Measurements from ENCODE around the gene EFHC1.

EFHC1 gene

GRCh38 chr6:52389264-52389625 lies 30.9 kb upstream of the EFHC1 start:
- 100% methylated on average over 1 of the region's 1 CpG for WGBS (ENCODE audit: insufficient coverage)
- Histone ChIP-seq H3K27me3 (replicated peaks in 2 of 5; ENCODE audit: control insufficient read depth in 4 of 5, insufficient read depth in 5 of 5, low read length in 4 of 5) (no peaks in the 10 kb centered on the region), H3K27ac (ENCODE audit: insufficient read depth in 1 of 2, low read depth in 1 of 2, low read length in 2 of 2, poor library complexity in 1 of 2, severe bottlenecking in 2 of 2) (peak overlapping the region; percentile 70 to 81), H3K9me3 (ENCODE audit: control extremely low read depth in 1 of 5, control insufficient read depth in 4 of 5, insufficient read depth in 2 of 5, low read depth in 1 of 5, low read length in 4 of 5) (no peaks in the 10 kb centered on the region), H3K36me3 (ENCODE audit: control insufficient read depth in 4 of 4, insufficient read depth in 4 of 4, low read length in 3 of 4) (no peaks in the 10 kb centered on the region), H3K4me3 (ENCODE audit: control insufficient read depth in 1 of 7, extremely low read depth in 1 of 7, insufficient read depth in 4 of 7, low read depth in 2 of 7, low read length in 6 of 7) (peak overlapping the region in 1 of 7 experiments; percentile 59), H3K4me1 (ENCODE audit: control extremely low read depth in 1 of 4, control insufficient read depth in 4 of 4, insufficient read depth in 4 of 4, low read length in 3 of 4) (peaks cover 13 to 35% (median 27%) of the 10 kb centered on the region in 4 experiments)
- no peak for DNase-seq
- ChIA-PET POLR2A (no interaction called here), CTCF (interaction anchor here (0.6 to 7.0 kb wide), 20 partner anchors 8 to 276 kb away, joined by 3 to 131 read pairs (median 8); partner anchors contain the start of gene MCM3)

DNA sequence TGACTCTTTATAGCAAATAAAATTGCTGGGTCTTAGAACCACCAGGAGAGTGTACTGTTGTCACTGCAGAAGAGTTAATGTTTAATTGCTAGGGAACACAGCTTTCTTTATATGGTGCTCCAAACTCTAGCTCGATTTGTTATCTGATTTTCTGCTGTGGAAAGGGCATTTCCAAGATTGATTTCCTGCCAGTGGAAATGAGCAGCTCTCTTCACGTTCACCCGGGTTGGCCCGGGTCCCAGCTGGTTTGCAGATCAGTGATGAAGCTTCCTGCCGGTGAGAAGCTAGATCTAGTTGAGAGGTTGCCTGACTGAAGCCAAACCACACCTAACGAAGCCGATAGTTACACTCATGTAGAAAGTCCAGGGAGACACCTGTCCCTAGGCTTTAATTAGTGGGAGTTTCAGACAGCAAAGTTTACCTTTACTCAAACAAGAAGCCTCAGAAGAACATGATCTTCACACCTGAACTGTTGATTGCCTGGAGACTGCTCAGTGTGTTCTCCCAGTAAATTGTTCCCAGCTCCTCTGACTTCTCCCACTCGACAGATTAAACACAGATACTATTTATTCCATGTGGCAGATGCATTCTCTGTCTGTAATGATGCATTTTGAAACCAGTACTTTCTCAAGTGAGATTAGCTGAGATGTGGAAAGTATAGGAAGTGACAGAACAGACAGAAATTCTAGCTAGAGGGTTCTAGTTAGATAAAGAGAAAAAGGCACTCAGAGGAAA lies 30.3 kb upstream of the EFHC1 start:
- H3K4me3 ChIP-seq (ENCODE audit: control insufficient read depth in 1 of 7, extremely low read depth in 1 of 7, insufficient read depth in 4 of 7, low read depth in 2 of 7, low read length in 6 of 7), result peak overlapping the region in 5 of 7 experiments; percentile 30 to 59 (median 46)
- WGBS (ENCODE audit: insufficient coverage), result 0% methylated on average over 1 of the region's 8 CpGs
- H3K36me3 ChIP-seq (ENCODE audit: control insufficient read depth in 4 of 4, insufficient read depth in 4 of 4, low read length in 3 of 4), result no peaks in the 10 kb centered on the region
- no peaks in the 10 kb centered on the region for H3K27me3 ChIP-seq (replicated peaks in 2 of 5; ENCODE audit: control insufficient read depth in 4 of 5, insufficient read depth in 5 of 5, low read length in 4 of 5)
- H3K4me1 ChIP-seq (ENCODE audit: control extremely low read depth in 1 of 4, control insufficient read depth in 4 of 4, insufficient read depth in 4 of 4, low read length in 3 of 4), result peaks cover 13 to 35% (median 27%) of the 10 kb centered on the region in 4 experiments
- H3K9me3 ChIP-seq (ENCODE audit: control extremely low read depth in 1 of 5, control insufficient read depth in 4 of 5, insufficient read depth in 2 of 5, low read depth in 1 of 5, low read length in 4 of 5), result no peaks in the 10 kb centered on the region
- peak overlapping the region; percentile 70 to 81 for H3K27ac ChIP-seq (ENCODE audit: insufficient read depth in 1 of 2, low read depth in 1 of 2, low read length in 2 of 2, poor library complexity in 1 of 2, severe bottlenecking in 2 of 2)
- peak; percentile 52 to 79 (median 70) for DNase-seq
- POLR2A ChIA-PET, result interaction anchor here (0.5 kb wide), 1 partner anchor 39 kb away, joined by 3 read pairs; no protein-coding TSS in a partner anchor
- CTCF ChIA-PET, result interaction anchor here (0.6 to 7.0 kb wide), 26 partner anchors 8 to 290 kb away, joined by 3 to 131 read pairs (median 6); partner anchors contain the start of genes MCM3 and PAQR8

DNA sequence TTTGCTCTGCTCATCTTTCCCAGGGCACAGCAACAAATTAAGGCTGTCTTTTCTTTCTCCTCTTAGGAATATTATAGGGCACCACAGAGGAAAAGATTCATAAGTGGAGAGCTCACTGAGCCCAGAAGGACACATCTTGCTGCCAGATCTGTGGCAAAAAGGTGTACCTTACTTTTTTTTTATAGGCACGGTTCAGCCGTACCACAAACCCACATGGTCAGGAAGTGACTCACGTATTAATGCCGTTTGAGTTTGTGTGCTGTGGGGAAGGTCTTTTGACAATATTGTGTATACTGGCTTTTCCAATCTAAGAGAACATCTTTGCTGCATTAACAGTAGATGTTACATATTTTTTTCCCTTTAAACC lies 29.8 kb upstream of the EFHC1 start:
- Histone ChIP-seq H3K9me3 (ENCODE audit: control extremely low read depth in 1 of 5, control insufficient read depth in 4 of 5, insufficient read depth in 2 of 5, low read depth in 1 of 5, low read length in 4 of 5) (no peaks in the 10 kb centered on the region), H3K4me3 (ENCODE audit: control insufficient read depth in 1 of 7, extremely low read depth in 1 of 7, insufficient read depth in 4 of 7, low read depth in 2 of 7, low read length in 6 of 7) (peak overlapping the region in 6 of 7 experiments; percentile 13 to 59 (median 38)), H3K27me3 (replicated peaks in 2 of 5; ENCODE audit: control insufficient read depth in 4 of 5, insufficient read depth in 5 of 5, low read length in 4 of 5) (no peaks in the 10 kb centered on the region), H3K4me1 (ENCODE audit: control extremely low read depth in 1 of 4, control insufficient read depth in 4 of 4, insufficient read depth in 4 of 4, low read length in 3 of 4) (peaks cover 13 to 35% (median 27%) of the 10 kb centered on the region in 4 experiments), H3K36me3 (ENCODE audit: control insufficient read depth in 4 of 4, insufficient read depth in 4 of 4, low read length in 3 of 4) (no peaks in the 10 kb centered on the region), H3K27ac (ENCODE audit: insufficient read depth in 1 of 2, low read depth in 1 of 2, low read length in 2 of 2, poor library complexity in 1 of 2, severe bottlenecking in 2 of 2) (peak overlapping the region; percentile 70 to 81)
- ChIA-PET CTCF (interaction anchor here (0.5 to 7.0 kb wide), 24 partner anchors 9 to 291 kb away, joined by 3 to 131 read pairs (median 6); partner anchors contain the start of genes MCM3 and PAQR8), POLR2A (interaction anchor here (0.5 kb wide), 1 partner anchor 39 kb away, joined by 3 read pairs; no protein-coding TSS in a partner anchor)
- peak; percentile 83 to 97 (median 94) for DNase-seq
- WGBS (ENCODE audit: insufficient coverage), result no CpG with 5 or more reads among the region's 4 CpGs

DNA sequence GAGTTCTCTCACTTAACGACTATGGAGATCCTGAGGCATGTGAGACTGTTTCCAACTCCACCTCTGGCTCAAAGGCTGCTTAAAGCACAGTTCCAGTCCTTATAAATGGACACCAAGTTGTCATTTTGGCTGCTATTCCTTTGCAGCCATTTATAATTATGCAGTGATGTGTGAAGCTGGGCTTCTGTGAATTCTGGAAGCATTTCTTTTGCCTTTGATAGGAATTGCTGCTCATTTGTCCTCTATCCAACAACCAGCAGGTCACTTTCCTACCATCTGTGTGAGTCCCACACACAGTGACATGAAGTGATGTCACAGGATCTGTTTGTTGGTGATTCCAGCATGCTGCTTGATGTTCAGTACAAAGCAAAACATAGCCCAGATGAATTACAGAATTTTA lies 28.5 kb upstream of the EFHC1 start:
- peak overlapping the region in 1 of 2 experiments; percentile 46 for H3K27ac ChIP-seq (ENCODE audit: insufficient read depth in 1 of 2, low read depth in 1 of 2, low read length in 2 of 2, poor library complexity in 1 of 2, severe bottlenecking in 2 of 2)
- DNase-seq, result no peak
- H3K36me3 ChIP-seq (ENCODE audit: control insufficient read depth in 4 of 4, insufficient read depth in 4 of 4, low read length in 3 of 4), result no peaks in the 10 kb centered on the region
- ChIA-PET POLR2A (no interaction called here), CTCF (interaction anchor here (0.8 to 7.0 kb wide), 7 partner anchors 10 to 112 kb away, joined by 3 to 131 read pairs (median 8); no protein-coding TSS in a partner anchor)
- no peak overlapping the region for H3K4me3 ChIP-seq (ENCODE audit: control insufficient read depth in 1 of 7, extremely low read depth in 1 of 7, insufficient read depth in 4 of 7, low read depth in 2 of 7, low read length in 6 of 7)
- peaks cover 13 to 39% (median 29%) of the 10 kb centered on the region in 4 experiments for H3K4me1 ChIP-seq (ENCODE audit: control extremely low read depth in 1 of 4, control insufficient read depth in 4 of 4, insufficient read depth in 4 of 4, low read length in 3 of 4)
- no peaks in the 10 kb centered on the region for H3K27me3 ChIP-seq (replicated peaks in 2 of 5; ENCODE audit: control insufficient read depth in 4 of 5, insufficient read depth in 5 of 5, low read length in 4 of 5)
- no peaks in the 10 kb centered on the region for H3K9me3 ChIP-seq (ENCODE audit: control extremely low read depth in 1 of 5, control insufficient read depth in 4 of 5, insufficient read depth in 2 of 5, low read depth in 1 of 5, low read length in 4 of 5)
- no CpG with 5 or more reads among the region's 1 CpG for WGBS (ENCODE audit: insufficient coverage)

GRCh38 chr6:52392944-52393343 lies 27.2 kb upstream of the EFHC1 start:
- POLR2A ChIA-PET, result interaction anchor here (0.6 kb wide), 1 partner anchor 83 kb away, joined by 3 read pairs; no protein-coding TSS in a partner anchor
- no peak overlapping the region for H3K27ac ChIP-seq (ENCODE audit: insufficient read depth in 1 of 2, low read depth in 1 of 2, low read length in 2 of 2, poor library complexity in 1 of 2, severe bottlenecking in 2 of 2)
- H3K27me3 ChIP-seq (replicated peaks in 2 of 5; ENCODE audit: control insufficient read depth in 4 of 5, insufficient read depth in 5 of 5, low read length in 4 of 5), result no peaks in the 10 kb centered on the region
- H3K36me3 ChIP-seq (ENCODE audit: control insufficient read depth in 4 of 4, insufficient read depth in 4 of 4, low read length in 3 of 4), result no peaks in the 10 kb centered on the region
- no peaks in the 10 kb centered on the region for H3K9me3 ChIP-seq (ENCODE audit: control extremely low read depth in 1 of 5, control insufficient read depth in 4 of 5, insufficient read depth in 2 of 5, low read depth in 1 of 5, low read length in 4 of 5)
- WGBS (ENCODE audit: insufficient coverage), result 40% methylated on average over 1 of the region's 1 CpG
- CTCF ChIA-PET, result interaction anchor here (0.8 to 7.0 kb wide), 2 partner anchors 9 to 108 kb away, joined by 3 to 131 read pairs; partner anchors contain the start of gene MCM3
- peak in 2 of 3 donors; percentile 50 to 60 for DNase-seq
- peaks cover 20 to 52% (median 41%) of the 10 kb centered on the region in 4 experiments for H3K4me1 ChIP-seq (ENCODE audit: control extremely low read depth in 1 of 4, control insufficient read depth in 4 of 4, insufficient read depth in 4 of 4, low read length in 3 of 4)
- no peak overlapping the region for H3K4me3 ChIP-seq (ENCODE audit: control insufficient read depth in 1 of 7, extremely low read depth in 1 of 7, insufficient read depth in 4 of 7, low read depth in 2 of 7, low read length in 6 of 7)

DNA sequence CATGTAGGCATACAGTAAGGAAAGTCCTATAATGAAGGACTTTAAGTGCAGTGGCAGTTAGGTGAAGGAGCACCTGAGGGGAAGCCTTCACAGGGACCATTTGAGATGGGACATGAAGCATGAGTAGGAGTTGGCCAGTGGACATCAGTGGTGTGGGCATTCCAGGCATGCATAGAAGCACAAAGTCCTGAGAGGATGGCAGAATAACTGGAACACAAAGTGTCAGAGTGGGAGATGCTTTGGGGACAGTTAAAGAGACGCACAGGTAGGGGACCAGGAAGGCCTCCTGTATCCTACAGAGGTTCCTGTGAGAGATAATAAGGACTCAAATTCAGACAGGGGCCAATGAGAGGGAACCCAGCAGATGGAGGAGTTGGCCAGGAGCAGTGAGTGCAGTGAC lies 26.4 kb upstream of the EFHC1 start:
- WGBS (ENCODE audit: insufficient coverage), result 100% methylated on average over 1 of the region's 1 CpG
- Histone ChIP-seq H3K4me1 (ENCODE audit: control extremely low read depth in 1 of 4, control insufficient read depth in 4 of 4, insufficient read depth in 4 of 4, low read length in 3 of 4) (peaks cover 20 to 59% (median 47%) of the 10 kb centered on the region in 4 experiments), H3K4me3 (ENCODE audit: control insufficient read depth in 1 of 7, extremely low read depth in 1 of 7, insufficient read depth in 4 of 7, low read depth in 2 of 7, low read length in 6 of 7) (no peak overlapping the region), H3K27ac (ENCODE audit: insufficient read depth in 1 of 2, low read depth in 1 of 2, low read length in 2 of 2, poor library complexity in 1 of 2, severe bottlenecking in 2 of 2) (no peak overlapping the region), H3K27me3 (replicated peaks in 2 of 5; ENCODE audit: control insufficient read depth in 4 of 5, insufficient read depth in 5 of 5, low read length in 4 of 5) (no peaks in the 10 kb centered on the region), H3K9me3 (ENCODE audit: control extremely low read depth in 1 of 5, control insufficient read depth in 4 of 5, insufficient read depth in 2 of 5, low read depth in 1 of 5, low read length in 4 of 5) (no peaks in the 10 kb centered on the region), H3K36me3 (ENCODE audit: control insufficient read depth in 4 of 4, insufficient read depth in 4 of 4, low read length in 3 of 4) (no peaks in the 10 kb centered on the region)
- DNase-seq, result no peak
- POLR2A ChIA-PET, result no interaction called here
- CTCF ChIA-PET, result interaction anchor here (1.6 kb wide), 1 partner anchor 31 kb away, joined by 3 read pairs; no protein-coding TSS in a partner anchor

DNA sequence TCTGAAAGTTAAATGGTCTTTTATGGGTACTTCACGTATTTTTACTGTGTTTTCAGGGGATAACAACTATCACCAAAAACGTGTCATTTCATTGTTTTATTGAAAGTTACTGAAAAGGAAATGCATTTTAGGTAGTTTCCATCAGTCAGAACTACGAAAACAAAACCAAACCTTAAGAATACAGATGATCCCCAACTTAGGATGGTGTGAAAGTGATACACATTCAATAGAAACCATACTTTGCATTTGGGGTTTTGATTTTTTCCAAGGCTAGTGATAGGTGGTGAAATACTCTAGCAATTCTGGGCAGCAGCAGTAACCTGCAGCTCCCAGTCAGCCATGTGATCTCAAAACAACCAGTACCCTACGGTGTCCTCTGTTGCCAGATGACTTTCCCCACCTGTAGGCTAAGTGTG lies 25.9 kb upstream of the EFHC1 start:
- H3K36me3 ChIP-seq (ENCODE audit: control insufficient read depth in 4 of 4, insufficient read depth in 4 of 4, low read length in 3 of 4), result no peaks in the 10 kb centered on the region
- peaks cover 23 to 59% (median 48%) of the 10 kb centered on the region in 4 experiments for H3K4me1 ChIP-seq (ENCODE audit: control extremely low read depth in 1 of 4, control insufficient read depth in 4 of 4, insufficient read depth in 4 of 4, low read length in 3 of 4)
- H3K27me3 ChIP-seq (replicated peaks in 2 of 5; ENCODE audit: control insufficient read depth in 4 of 5, insufficient read depth in 5 of 5, low read length in 4 of 5), result no peaks in the 10 kb centered on the region
- DNase-seq, result no peak
- no CpG with 5 or more reads among the region's 4 CpGs for WGBS (ENCODE audit: insufficient coverage)
- H3K9me3 ChIP-seq (ENCODE audit: control extremely low read depth in 1 of 5, control insufficient read depth in 4 of 5, insufficient read depth in 2 of 5, low read depth in 1 of 5, low read length in 4 of 5), result no peaks in the 10 kb centered on the region
- ChIA-PET POLR2A (no interaction called here), CTCF (interaction anchor here (1.6 kb wide), 1 partner anchor 32 kb away, joined by 3 read pairs; no protein-coding TSS in a partner anchor)
- no peak overlapping the region for H3K27ac ChIP-seq (ENCODE audit: insufficient read depth in 1 of 2, low read depth in 1 of 2, low read length in 2 of 2, poor library complexity in 1 of 2, severe bottlenecking in 2 of 2)
- no peak overlapping the region for H3K4me3 ChIP-seq (ENCODE audit: control insufficient read depth in 1 of 7, extremely low read depth in 1 of 7, insufficient read depth in 4 of 7, low read depth in 2 of 7, low read length in 6 of 7)
